K562 (cell line): Measurements from ENCODE around the gene PRUNE1. TPM values are rescaled to one million over a fixed set of nuclear protein-coding genes. Genes with fewer than 3 reads are reported as not detected.

Source experiments
- ARID1B ChIP-seq: fragments of 450-650 bp; IDR thresholded peaks from 2 replicates; pipeline ENCODE4 v1.6.1; 2016; ENCODE audit warnings: antibody characterized with exemption, mild to moderate bottlenecking, inconsistent platforms
- BRF2 ChIP-seq: IDR thresholded peaks from 3 replicates; pipeline ENCODE4 v1.6.1; 2011; ENCODE audit warnings: borderline replicate concordance, mild to moderate bottlenecking; ENCODE audit not compliant: insufficient read length, insufficient read depth
- CCNT2 ChIP-seq: IDR thresholded peaks from 2 replicates; pipeline ENCODE4 v1.6.1; 2011; ENCODE audit warnings: borderline replicate concordance, low read depth, mild to moderate bottlenecking, moderate library complexity, mixed read lengths, low read length; ENCODE audit not compliant: insufficient read length; ENCODE audit errors: extremely low read depth
- CLOCK ChIP-seq: fragments of 250-450 bp; sonication (Bioruptor Pico); IDR thresholded peaks from 2 replicates; pipeline ENCODE4 v1.4.0; 2020; ENCODE audit warnings: mild to moderate bottlenecking, moderate library complexity, borderline replicate concordance
- CREB1 ChIP-seq, 2 experiments: sonication (generic) in 1 of 2; formaldehyde crosslinking in 1 of 2; IDR thresholded peaks; 2 replicates each; pipeline versions ENCODE4 v1.6.1 to v1.8.0; 2012 to 2022; ENCODE audit warnings: inconsistent platforms in 1 of 2, mild to moderate bottlenecking in 1 of 2, missing genetic modification reagents in 1 of 2, moderate library complexity in 1 of 2
- ETS1 ChIP-seq: conservative IDR thresholded peaks from 2 replicates; pipeline ENCODE4 v1.6.1; 2011; ENCODE audit warnings: low read depth, mild to moderate bottlenecking, low read length; ENCODE audit not compliant: control insufficient read depth
- EZH2 ChIP-seq: IDR thresholded peaks from 2 replicates; pipeline ENCODE4 v1.6.1; 2012; ENCODE audit warnings: low read depth, mild to moderate bottlenecking, inconsistent platforms, low read length, borderline replicate concordance
- FOXO4 ChIP-seq: fragments of 450-650 bp; formaldehyde crosslinking; IDR thresholded peaks from 2 replicates; pipeline ENCODE4 v1.4.0; 2020; ENCODE audit warnings: mild to moderate bottlenecking, moderate library complexity
- HMGN3 ChIP-seq: IDR thresholded peaks from 2 replicates; pipeline ENCODE4 v1.6.1; 2011; ENCODE audit warnings: borderline replicate concordance, low read depth, mild to moderate bottlenecking, mixed read lengths, low read length; ENCODE audit not compliant: insufficient read length; ENCODE audit errors: extremely low read depth
- MAFG ChIP-seq: fragments of 450-650 bp; conservative IDR thresholded peaks from 2 replicates; pipeline ENCODE4 v1.6.1; 2016; ENCODE audit warnings: missing genetic modification characterization, missing compliant biosample characterization
- ZNF311 ChIP-seq: fragments of 250-450 bp; sonication (Bioruptor Pico); IDR thresholded peaks from 2 replicates; pipeline ENCODE4 v1.4.0; 2020; ENCODE audit warnings: mild to moderate bottlenecking, moderate library complexity
- polyA plus RNA-seq, 8 experiments: library from polyadenylated mRNA; depleted of rRNA in 4 of 8; stranded (reverse) in 5 of 8; unstranded in 3 of 8; fragments of >200 nt; fragmentation: Nextera tagmentation in 2 of 8; fragmentation: Illumina TruSeq in 1 of 8; extraction: Ambion mirVana in 2 of 8; extraction: Trizol in 1 of 8; gene quantifications; 2 replicates each; pipeline versions ENCODE4 v1.2.1 to v1.2.3, GENCODE V29; 2011 to 2014; ENCODE audit warnings: inconsistent platforms in 1 of 8, missing spikeins in 1 of 8
- total RNA-seq, 7 experiments: library from RNA; depleted of rRNA in 6 of 7; stranded (reverse); fragments of >200 nt in 6 of 7; fragmentation: Illumina TruSeq in 2 of 7; extraction: Trizol in 2 of 7; gene quantifications; 2 replicates each; pipeline versions ENCODE4 v1.2.1 to v1.2.3, GENCODE V29; 2011 to 2021; ENCODE audit warnings: low replicate concordance in 1 of 7
- TF ChIP-seq, protein P1 (sequence below): IDR thresholded peaks from 2 replicates; pipeline ENCODE4 v1.6.1; 2011; ENCODE audit not compliant: insufficient read length; ENCODE audit errors: extremely low read depth
- TF ChIP-seq, protein P2 (sequence below): fragments of 200-400 bp; formaldehyde crosslinking; IDR thresholded peaks from 2 replicates; pipeline ENCODE4 v1.6.1; 2017; ENCODE audit warnings: mild to moderate bottlenecking, low read depth, low read length, moderate library complexity

The PRUNE1 gene
- total and polyA plus RNA-seq, 9 of the 15 experiments (the other 6 are each of a cell fraction or from before 2014, with no cell fraction given), result 16.7 to 48.3 (median 26.2) TPM

GRCh38 chr1:150979092-150980056 is 28.9 kb upstream of the PRUNE1 start (continued):
- TF ChIP-seq HMGN3, result no peak
- TF ChIP-seq CCNT2, result no peak
- no peak for TF ChIP-seq CLOCK (CRISPR knock-in tag)
- TF ChIP-seq FOXO4 (CRISPR knock-in tag), result no peak
- no peak for TF ChIP-seq ETS1
- TF ChIP-seq ZNF311 (CRISPR knock-in tag), result no peak
- TF ChIP-seq, protein P1, sequence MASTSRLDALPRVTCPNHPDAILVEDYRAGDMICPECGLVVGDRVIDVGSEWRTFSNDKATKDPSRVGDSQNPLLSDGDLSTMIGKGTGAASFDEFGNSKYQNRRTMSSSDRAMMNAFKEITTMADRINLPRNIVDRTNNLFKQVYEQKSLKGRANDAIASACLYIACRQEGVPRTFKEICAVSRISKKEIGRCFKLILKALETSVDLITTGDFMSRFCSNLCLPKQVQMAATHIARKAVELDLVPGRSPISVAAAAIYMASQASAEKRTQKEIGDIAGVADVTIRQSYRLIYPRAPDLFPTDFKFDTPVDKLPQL, result no peak
- no peak for TF ChIP-seq EZH2
- TF ChIP-seq CREB1 (IDR thresholded peaks at IDR 0.05), result no peak
- no peak for TF ChIP-seq CREB1 (CRISPR knock-in tag; IDR thresholded peaks at IDR 0.05)
- TF ChIP-seq, protein P2, sequence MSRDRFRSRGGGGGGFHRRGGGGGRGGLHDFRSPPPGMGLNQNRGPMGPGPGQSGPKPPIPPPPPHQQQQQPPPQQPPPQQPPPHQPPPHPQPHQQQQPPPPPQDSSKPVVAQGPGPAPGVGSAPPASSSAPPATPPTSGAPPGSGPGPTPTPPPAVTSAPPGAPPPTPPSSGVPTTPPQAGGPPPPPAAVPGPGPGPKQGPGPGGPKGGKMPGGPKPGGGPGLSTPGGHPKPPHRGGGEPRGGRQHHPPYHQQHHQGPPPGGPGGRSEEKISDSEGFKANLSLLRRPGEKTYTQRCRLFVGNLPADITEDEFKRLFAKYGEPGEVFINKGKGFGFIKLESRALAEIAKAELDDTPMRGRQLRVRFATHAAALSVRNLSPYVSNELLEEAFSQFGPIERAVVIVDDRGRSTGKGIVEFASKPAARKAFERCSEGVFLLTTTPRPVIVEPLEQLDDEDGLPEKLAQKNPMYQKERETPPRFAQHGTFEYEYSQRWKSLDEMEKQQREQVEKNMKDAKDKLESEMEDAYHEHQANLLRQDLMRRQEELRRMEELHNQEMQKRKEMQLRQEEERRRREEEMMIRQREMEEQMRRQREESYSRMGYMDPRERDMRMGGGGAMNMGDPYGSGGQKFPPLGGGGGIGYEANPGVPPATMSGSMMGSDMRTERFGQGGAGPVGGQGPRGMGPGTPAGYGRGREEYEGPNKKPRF, result no peak
- TF ChIP-seq BRF2, result no peak
- TF ChIP-seq MAFG (tag), result no peak
- TF ChIP-seq ARID1B, result peak; percentile 20; the same call in 1 of the 2 replicates
